Spleen (tissue), 11 donors: ENCODE measurements around the gene ARFGEF3. TPM values are rescaled to one million over a fixed set of nuclear protein-coding genes. Genes with fewer than 3 reads are reported as not detected.

Experiments used
- DNase-seq: peaks from one replicate; pipeline ENCODE4 v3.0.0-alpha.2; 2020
- H3K27ac ChIP-seq, 8 donors: fragments of 200-600 bp; sonication (generic) in 7 of 8; 1 replicate in 4 of 8; 2 replicates in 4 of 8; pipeline versions ENCODE4 v1.5.0 to v1.8.0; 2016 to 2021; ENCODE audit warnings: inconsistent platforms in 4 of 8, mild to moderate bottlenecking in 4 of 8, moderate library complexity in 1 of 8
- H3K27me3 ChIP-seq, 7 donors: fragments of 200-600 bp; sonication (generic) in 6 of 7; replicated peaks in 1 of 7; 1 replicate in 4 of 7; 2 replicates in 3 of 7; pipeline versions ENCODE4 v1.5.0 to v1.8.0; 2016 to 2021; ENCODE audit warnings: inconsistent platforms in 3 of 7, mild to moderate bottlenecking in 1 of 7
- H3K36me3 ChIP-seq, 6 donors: fragments of 200-600 bp; sonication (generic) in 5 of 6; 1 replicate in 4 of 6; 2 replicates in 2 of 6; pipeline versions ENCODE4 v1.5.0 to v1.8.0; 2016 to 2021; ENCODE audit warnings: inconsistent platforms in 2 of 6
- H3K4me1 ChIP-seq, 6 donors: fragments of 200-600 bp; sonication (generic) in 5 of 6; 1 replicate in 3 of 6; 2 replicates in 3 of 6; pipeline versions ENCODE4 v1.5.0 to v1.8.0; 2016 to 2021; ENCODE audit warnings: inconsistent platforms in 3 of 6
- H3K4me3 ChIP-seq, 8 donors: fragments of 200-600 bp; sonication (generic) in 7 of 8; 1 replicate in 4 of 8; 2 replicates in 4 of 8; pipeline versions ENCODE4 v1.5.0 to v1.8.0; 2016 to 2021; ENCODE audit warnings: inconsistent platforms in 4 of 8, mild to moderate bottlenecking in 4 of 8, moderate library complexity in 2 of 8
- H3K9me3 ChIP-seq, 8 donors: fragments of 200-600 bp; sonication (generic) in 7 of 8; 1 replicate in 4 of 8; 2 replicates in 4 of 8; pipeline versions ENCODE4 v1.5.0 to v1.8.0; 2016 to 2021; ENCODE audit warnings: inconsistent platforms in 4 of 8
- CTCF ChIP-seq, 11 experiments: fragments of 200-600 bp in 7 of 11; fragments of 450-650 bp in 4 of 11; sonication (generic) in 4 of 11; IDR thresholded peaks in 8 of 11; conservative IDR thresholded peaks in 3 of 11; 1 replicate in 7 of 11; 2 replicates in 4 of 11; pipeline versions ENCODE4 v1.4.0 to v1.8.0; 2016 to 2021; ENCODE audit warnings: antibody characterized with exemption in 11 of 11, inconsistent platforms in 4 of 11, mild to moderate bottlenecking in 1 of 11
- POLR2A ChIP-seq, 3 donors: fragments of 450-650 bp; IDR thresholded peaks; one replicate each; pipeline ENCODE4 v1.5.1; 2017; ENCODE audit warnings: antibody characterized with exemption in 3 of 3, mild to moderate bottlenecking in 1 of 3
- POLR2AphosphoS5 ChIP-seq, 3 donors: sonication (generic); formaldehyde crosslinking; IDR thresholded peaks; one replicate each; pipeline ENCODE4 v1.5.1; 2017; ENCODE audit warnings: antibody characterized with exemption in 3 of 3
- WGBS, 5 donors: extraction: QIAGEN DNeasy Blood & Tissue Kit in 3 of 5; methylation state at CpG; one replicate each; pipeline versions ENCODE4 v1.1.5 to v1.1.7; 2013 to 2018; 5-methylcytosine and 5-hydroxymethylcytosine counted together
- intact Hi-C: fragments of 100-400 bp; cut with DNase I; formaldehyde crosslinking; loops from one replicate; pipeline ENCODE4 v1.15.0; 2023; ENCODE audit warnings: low total_unique reads
- polyA plus RNA-seq, 3 donors: library from polyadenylated mRNA; stranded (reverse); fragments of 200-250 nt; gene quantifications; one replicate each; pipeline ENCODE4 v1.2.1, GENCODE V29; 2013
- small RNA-seq, 4 donors: library from RNA; depleted of rRNA; stranded (forward); fragments of <200 nt; gene quantifications; one replicate each; pipeline ENCODE3, GENCODE V24; 2016
- total RNA-seq, 7 donors: library from RNA; depleted of rRNA in 3 of 7; stranded (reverse); fragments of >200 nt in 3 of 7; fragmentation: NEBNext Ultra II Directional in 4 of 7; extraction: Animal tissue kit (Norgen Biotek cat#: 25700) in 4 of 7; gene quantifications; one replicate each; pipeline versions ENCODE4 v1.1.0 to v1.2.1, GENCODE V29; 2016 to 2021
- donor health status: healthy with polysubstance abuse.
- donor health status: DM: no; HTN: no; CAD: no; lungs with moderate emphysema.
- donor health status: DM: no; HTN: no; CAD: no.
- donor health status: Bipolar disorder and iron deficiency.
- donor health status: healthy.
- donor health status: DM: no; HTN: no; CAD: no.
- donor health status: DM: yes; HTN: yes; CAD: no.

ARFGEF3 gene
- total and polyA plus RNA-seq, 10 donors: 0.09 to 3.1 (median 1.7) TPM

DNA sequence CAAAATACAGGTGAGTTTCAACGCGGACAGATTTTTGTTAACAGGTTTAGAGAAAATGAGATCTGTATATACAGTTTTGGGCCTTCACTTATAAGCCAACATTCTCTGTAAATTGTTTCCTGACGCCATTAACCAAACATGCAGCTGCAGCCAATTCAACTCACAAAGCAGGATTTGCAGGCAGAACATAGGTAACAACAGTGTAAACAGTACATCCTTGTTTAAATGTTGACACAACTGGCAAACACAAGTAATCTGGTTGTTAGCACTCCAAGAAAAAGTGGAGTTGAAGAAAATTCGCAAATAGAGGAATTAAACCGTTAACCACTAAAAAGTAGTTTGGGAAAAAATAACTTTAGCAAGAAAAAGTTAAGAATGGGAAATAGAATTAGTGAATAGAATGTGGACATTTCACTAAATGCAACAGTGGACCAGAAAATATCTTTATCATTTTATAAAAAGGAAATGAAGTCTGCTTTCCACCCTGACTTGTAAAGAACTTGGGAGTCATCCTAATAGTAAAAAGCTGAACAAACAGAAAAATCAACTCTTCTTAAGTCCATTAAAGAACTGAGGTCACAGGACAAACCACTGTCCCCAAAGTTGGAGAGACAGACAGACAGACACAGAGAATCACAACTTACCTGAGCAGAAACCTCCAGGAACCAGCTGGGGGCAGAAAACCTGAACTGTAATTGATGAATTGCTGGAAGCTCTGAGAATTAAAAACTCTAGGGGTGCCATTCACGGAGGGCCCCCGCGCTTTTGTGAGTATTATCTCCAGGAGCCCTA is 226.0 kb downstream of the ARFGEF3 start:
- intact Hi-C loops: no loop called here
- H3K27me3 ChIP-seq: peaks cover 0 to 11% (median 0%) of the 10 kb centered on the region in 7 donors
- no peaks in the 10 kb centered on the region for H3K4me1 ChIP-seq
- no peak overlapping the region for H3K27ac ChIP-seq
- H3K36me3 ChIP-seq: no peaks in the 10 kb centered on the region
- no peaks in the 10 kb centered on the region for H3K9me3 ChIP-seq
- 90 to 96% (median 93%) methylated on average over 8 of the region's 8 CpGs for WGBS, 5 donors
- no peak overlapping the region for H3K4me3 ChIP-seq
- TF ChIP-seq POLR2AphosphoS5 (IDR thresholded peaks at IDR 0.05) (no peak), POLR2A (IDR thresholded peaks at IDR 0.05) (no peak), CTCF (IDR thresholded peaks at IDR 0.05 in 8 of 11, conservative IDR thresholded peaks at IDR 0.05 in 3 of 11) (no peak)
- no peak for DNase-seq

DNA sequence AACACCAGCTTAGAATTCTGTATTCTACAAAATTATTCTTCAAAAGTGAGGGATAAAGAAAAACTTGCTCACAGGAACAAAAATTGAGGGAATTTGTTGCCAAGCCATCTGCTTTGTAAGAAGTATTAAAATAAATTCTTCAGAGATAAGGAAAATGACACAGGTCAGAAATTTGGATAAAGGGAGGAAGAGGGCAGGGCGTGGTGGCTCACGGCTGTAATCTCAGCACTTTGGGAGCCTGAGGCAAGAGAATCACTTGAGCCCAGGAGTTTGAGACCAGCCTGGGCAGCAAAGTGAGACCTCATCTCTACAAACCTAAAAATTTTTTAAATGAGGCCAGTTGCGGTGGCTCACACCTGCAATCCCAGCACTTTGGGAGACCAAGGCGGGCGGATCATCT is 227.8 kb downstream of the ARFGEF3 start:
- intact Hi-C loops: no loop called here
- TF ChIP-seq CTCF (IDR thresholded peaks at IDR 0.05 in 8 of 11, conservative IDR thresholded peaks at IDR 0.05 in 3 of 11) (no peak), POLR2A (IDR thresholded peaks at IDR 0.05) (no peak), POLR2AphosphoS5 (IDR thresholded peaks at IDR 0.05) (no peak)
- Histone ChIP-seq H3K27ac (no peak overlapping the region), H3K4me1 (peaks cover 0 to 8% (median 0%) of the 10 kb centered on the region in 6 donors), H3K9me3 (no peaks in the 10 kb centered on the region), H3K36me3 (no peaks in the 10 kb centered on the region), H3K27me3 (peaks cover 0 to 11% (median 0%) of the 10 kb centered on the region in 7 donors), H3K4me3 (no peak overlapping the region)
- WGBS, 5 donors: 85 to 94% (median 85%) methylated on average over 5 of the region's 5 CpGs
- DNase-seq: no peak

Small RNAs within 50 kb of the gene (small RNA-seq; reads per million reads assigned to genes)
- 0 reads per million in 4 donors for gene AL031003.1

Other genes with a start within 250 kb of the ARFGEF3 start
- 1 to 10 TPM in 1 of 7 donors, under 1 TPM in 6; 0.29 to 1.1 (median 0.56) TPM for gene PERP, start 54.5 kb upstream of the ARFGEF3 start, total RNA-seq
- under 1 TPM; 0.46 to 0.90 (median 0.55) TPM for gene PERP, start 54.5 kb upstream of the ARFGEF3 start, polyA plus RNA-seq
- not detected for gene PBOV1, start 56.6 kb downstream of the ARFGEF3 start, total RNA-seq
- not detected for gene PBOV1, start 56.6 kb downstream of the ARFGEF3 start, polyA plus RNA-seq
- gene SMIM28, start 216.0 kb downstream of the ARFGEF3 start, total RNA-seq: not detected
- not detected for gene SMIM28, start 216.0 kb downstream of the ARFGEF3 start, polyA plus RNA-seq
- gene HEBP2, start 242.3 kb downstream of the ARFGEF3 start, total RNA-seq: 10 to 100 TPM; 12.3 to 37.0 (median 28.2) TPM
- gene HEBP2, start 242.3 kb downstream of the ARFGEF3 start, polyA plus RNA-seq: 10 to 100 TPM in 1 of 3 donors, 1 to 10 TPM in 2; 5.7 to 13.6 (median 9.5) TPM